K562 (cell line): Measurements from ENCODE around the gene SPATA12. TPM values are rescaled to one million over a fixed set of nuclear protein-coding genes. Genes with fewer than 3 reads are reported as not detected.

Experiments
- ATAC-seq: fragments of 200-7000 bp; cut with Tn5 transposase; 3 replicates; pipeline ENCODE4 v1.9.1; 2020; ENCODE audit warnings: moderate library complexity
- BruUV-seq: library from RNA; stranded (reverse); fragments of 400-500 nt; replicated peaks from 2 replicates; lab custom pipeline; 2021; lab: Mats Ljungman, UMichigan
- CTCF ChIA-PET: fragments of 300-600 bp; formaldehyde crosslinking; extraction: SDS; loops from one replicate; lab custom pipeline; 2021; ENCODE audit warnings: low intra/inter-chr PET ratio; lab: Yijun Ruan, JAX
- POLR2A ChIA-PET: fragments of 300-600, 350-650 bp; sonication (Branson Sonifier 250); formaldehyde crosslinking; extraction: SDS; loops from one replicate; lab custom pipeline; 2021; ENCODE audit warnings: antibody characterized with exemption, inconsistent platforms; lab: Yijun Ruan, JAX
- DNase-seq, 4 experiments: peaks; one replicate each; pipeline versions ENCODE4 v3.0.0 to v3.0.0-alpha.2; 2011 to 2018; ENCODE audit warnings: low spot score in 3 of 4, mixed read lengths in 3 of 4; ENCODE audit errors: extremely low read depth in 1 of 4
- FAIRE-seq: peaks from 2 replicates; lab custom pipeline; 2011; peaks lifted over from hg19 to GRCh38; lab: Jason Lieb, UNC
- H2AFZ ChIP-seq: 2 replicates; pipeline ENCODE4 v1.6.0; 2011; ENCODE audit warnings: low read depth, low read length, control low read depth, inconsistent platforms
- H3K27ac ChIP-seq: fragments of 200-600 bp; 3 replicates; pipeline ENCODE4 v1.8.0; 2011; ENCODE audit warnings: low read depth, mild to moderate bottlenecking, control low read depth, inconsistent platforms, low read length, moderate library complexity, mixed read lengths; ENCODE audit errors: extremely low read depth
- H3K27me3 ChIP-seq, 2 experiments: fragments of 300-600 bp in 1 of 2; 2 replicates in 1 of 2; 3 replicates in 1 of 2; pipeline versions ENCODE4 v1.6.0 to v1.8.0; 2011; ENCODE audit warnings: inconsistent platforms in 2 of 2, low read length in 2 of 2, mild to moderate bottlenecking in 1 of 2, mixed read lengths in 1 of 2, moderate library complexity in 1 of 2; ENCODE audit not compliant: control insufficient read depth in 2 of 2, insufficient read depth in 2 of 2
- H3K36me3 ChIP-seq: fragments of 300-600 bp; 3 replicates; pipeline ENCODE4 v1.8.0; 2011; ENCODE audit warnings: mild to moderate bottlenecking, low read length, inconsistent platforms; ENCODE audit not compliant: control insufficient read depth, insufficient read depth
- H3K4me1 ChIP-seq, 2 experiments: fragments of 200-600 bp in 1 of 2; replicated peaks in 1 of 2; 2 replicates in 1 of 2; 3 replicates in 1 of 2; pipeline versions ENCODE4 v1.5.1 to v1.8.0; 2011; ENCODE audit warnings: inconsistent platforms in 2 of 2, low read length in 2 of 2, mild to moderate bottlenecking in 1 of 2, mixed read lengths in 1 of 2, moderate library complexity in 1 of 2; ENCODE audit not compliant: control insufficient read depth in 2 of 2, insufficient read depth in 2 of 2
- H3K4me2 ChIP-seq: 2 replicates; pipeline ENCODE4 v1.6.1; 2011; ENCODE audit warnings: low read length, control low read depth, inconsistent platforms, mixed read lengths; ENCODE audit not compliant: insufficient read depth
- H3K4me3 ChIP-seq: fragments of 200-600 bp; sonication (generic), shearing (Covaris generic); 2 replicates; pipeline ENCODE4 v1.5.1; 2016; ENCODE audit warnings: control low read depth, inconsistent platforms
- H3K79me2 ChIP-seq: fragments of 200-600 bp; 3 replicates; pipeline ENCODE4 v1.8.0; 2011; ENCODE audit warnings: low read length, inconsistent platforms; ENCODE audit not compliant: control insufficient read depth, insufficient read depth
- H3K9ac ChIP-seq, 2 experiments: 2 replicates each; pipeline versions ENCODE4 v1.6.0 to v1.6.1; 2011; ENCODE audit warnings: low read depth in 2 of 2, low read length in 2 of 2, control low read depth in 1 of 2, inconsistent platforms in 1 of 2, mild to moderate bottlenecking in 1 of 2, mixed read lengths in 1 of 2; ENCODE audit not compliant: insufficient read depth in 1 of 2
- H3K9me1 ChIP-seq: one replicate; pipeline ENCODE4 v1.6.0; 2011; ENCODE audit warnings: inconsistent platforms, mild to moderate bottlenecking, low read length, moderate library complexity; ENCODE audit not compliant: control insufficient read depth, insufficient read depth
- H3K9me3 ChIP-seq: replicated peaks from 2 replicates; pipeline ENCODE4 v1.5.1; 2011; ENCODE audit warnings: low read depth, low read length, inconsistent platforms; ENCODE audit not compliant: control insufficient read depth, insufficient read depth
- H4K20me1 ChIP-seq: replicated peaks from 2 replicates; pipeline ENCODE4 v1.6.1; 2011; ENCODE audit warnings: low read length, inconsistent platforms, mixed read lengths; ENCODE audit not compliant: control insufficient read depth, insufficient read depth
- CEBPB ChIP-seq: fragments of 450-650 bp; IDR thresholded peaks from 2 replicates; pipeline ENCODE4 v1.6.1; 2016; ENCODE audit warnings: missing genetic modification characterization, missing compliant biosample characterization
- CGGBP1 ChIP-seq: fragments of 250-450 bp; sonication (Bioruptor Pico); IDR thresholded peaks from 2 replicates; pipeline ENCODE4 v1.9.0; 2021; ENCODE audit warnings: mild to moderate bottlenecking
- MGA ChIP-seq: fragments of 450-650 bp; IDR thresholded peaks from 2 replicates; pipeline ENCODE4 v1.6.1; 2016; ENCODE audit warnings: mild to moderate bottlenecking, moderate library complexity
- SAFB2 ChIP-seq: fragments of 200-400 bp; formaldehyde crosslinking; IDR thresholded peaks from 2 replicates; pipeline ENCODE4 v1.6.1; 2018; ENCODE audit warnings: borderline replicate concordance, low read length, low read depth, moderate library complexity; ENCODE audit not compliant: severe bottlenecking
- ZMIZ1 ChIP-seq, 2 experiments: fragments of 150-350 bp in 1 of 2; IDR thresholded peaks; 2 replicates each; pipeline ENCODE4 v1.6.1; 2012 to 2016; ENCODE audit warnings: low read depth in 2 of 2, low read length in 2 of 2, mild to moderate bottlenecking in 1 of 2, moderate library complexity in 1 of 2
- ZNF239 ChIP-seq: fragments of 250-450 bp; sonication (Bioruptor Pico); IDR thresholded peaks from 2 replicates; pipeline ENCODE4 v1.4.0; 2020; ENCODE audit warnings: mild to moderate bottlenecking
- WGBS: fragments of 100-300 bp; shearing (Covaris generic); methylation state at CpG from one replicate; pipeline ENCODE4 v1.1.6; 2016; ENCODE audit warnings: low coverage, mixed read lengths; ENCODE audit not compliant: insufficient coverage; ENCODE audit errors: missing lambda C conversion rate; 5-methylcytosine and 5-hydroxymethylcytosine counted together
- in situ Hi-C: fragments of 300-500 bp; cut with MboI; formaldehyde crosslinking; loops from 4 replicates; pipeline ENCODE4 v1.15.0; 2018; ENCODE audit warnings: inconsistent platforms, mixed read lengths
- intact Hi-C: fragments of 100-400 bp; cut with micrococcal nuclease; formaldehyde crosslinking; loops from 2 replicates; pipeline ENCODE4 v1.14.2; 2022
- polyA plus RNA-seq, 8 experiments: library from polyadenylated mRNA; depleted of rRNA in 4 of 8; stranded (reverse) in 5 of 8; unstranded in 3 of 8; fragments of >200 nt; fragmentation: Nextera tagmentation in 2 of 8; fragmentation: Illumina TruSeq in 1 of 8; extraction: Ambion mirVana in 2 of 8; extraction: Trizol in 1 of 8; gene quantifications; 2 replicates each; pipeline versions ENCODE4 v1.2.1 to v1.2.3, GENCODE V29; 2011 to 2014; ENCODE audit warnings: inconsistent platforms in 1 of 8, missing spikeins in 1 of 8
- total RNA-seq, 7 experiments: library from RNA; depleted of rRNA in 6 of 7; stranded (reverse); fragments of >200 nt in 6 of 7; fragmentation: Illumina TruSeq in 2 of 7; extraction: Trizol in 2 of 7; gene quantifications; 2 replicates each; pipeline versions ENCODE4 v1.2.1 to v1.2.3, GENCODE V29; 2011 to 2021; ENCODE audit warnings: low replicate concordance in 1 of 7

The SPATA12 gene
- total and polyA plus RNA-seq, 9 of the 15 experiments (the other 6 are each of a cell fraction or from before 2014, with no cell fraction given) = not detected

GRCh38 chr3:57048728-57049127 lies 11.7 kb upstream of the SPATA12 start:
- POLR2A ChIA-PET = interaction anchor here (0.5 kb wide), 1 partner anchor 182 kb away, joined by 3 read pairs; no protein-coding TSS in a partner anchor
- H4K20me1 ChIP-seq = no peaks in the 10 kb centered on the region
- peaks cover 0 to 3% of the 10 kb centered on the region in 2 experiments; a peak in 2 of 5 replicates for H3K4me1 ChIP-seq
- BruUV-seq = no TSS peak
- no peak overlapping the region for H2AFZ ChIP-seq
- 15% methylated on average over 3 of the region's 4 CpGs for WGBS
- TF ChIP-seq ZMIZ1 (IDR thresholded peaks at IDR 0.05; ENCODE audit: low read depth in 2 of 2, low read length in 2 of 2) (no peak), CGGBP1 (no peak), MGA (no peak), SAFB2 (no peak), CEBPB (tag) (no peak), ZNF239 (CRISPR knock-in tag) (no peak)
- TF ChIP-seq, all 486 proteins: peak for 0
- no peak for DNase-seq
- no peaks in the 10 kb centered on the region for H3K9me1 ChIP-seq
- peaks cover 0 to 4% of the 10 kb centered on the region in 2 experiments; a peak in 1 of 5 replicates for H3K27me3 ChIP-seq
- no peaks in the 10 kb centered on the region for H3K9me3 ChIP-seq
- no peak overlapping the region for H3K27ac ChIP-seq
- no peak for ATAC-seq
- CTCF ChIA-PET = no interaction called here
- H3K9ac ChIP-seq = no peak overlapping the region
- H3K4me3 ChIP-seq = no peak overlapping the region
- in situ Hi-C loops = no loop called here
- no peaks in the 10 kb centered on the region for H3K79me2 ChIP-seq
- no peak for FAIRE-seq
- intact Hi-C loops = no loop called here
- H3K4me2 ChIP-seq = no peak overlapping the region
- no peaks in the 10 kb centered on the region for H3K36me3 ChIP-seq
